HUES64 (cell line): Measurements from ENCODE around the gene MARS1.
A peak's percentile ranks its signal among the peaks of the same experiment; 100 is the strongest.

Experiments
- H3K27ac ChIP-seq: 2 replicates; pipeline ENCODE4 v1.7.0; 2013; ENCODE audit warnings: low read depth, low read length, inconsistent platforms
- H3K27me3 ChIP-seq: 2 replicates; pipeline ENCODE4 v1.6.1; 2013; ENCODE audit warnings: mild to moderate bottlenecking, low read length; ENCODE audit not compliant: insufficient read depth
- H3K36me3 ChIP-seq: 2 replicates; pipeline ENCODE4 v1.6.1; 2013; ENCODE audit warnings: mild to moderate bottlenecking, low read length; ENCODE audit not compliant: insufficient read depth
- H3K4me1 ChIP-seq: 2 replicates; pipeline ENCODE4 v1.6.1; 2013; ENCODE audit warnings: mild to moderate bottlenecking, low read length, moderate library complexity; ENCODE audit not compliant: insufficient read depth
- H3K4me3 ChIP-seq: 2 replicates; pipeline ENCODE4 v1.5.1; 2013; ENCODE audit warnings: mild to moderate bottlenecking, low read length, moderate library complexity
- H3K9ac ChIP-seq: 2 replicates; pipeline ENCODE4 v1.6.1; 2013; ENCODE audit warnings: mild to moderate bottlenecking, low read depth, low read length
- H3K9me3 ChIP-seq: 2 replicates; pipeline ENCODE4 v1.6.1; 2013; ENCODE audit warnings: low read depth, low read length; ENCODE audit not compliant: insufficient read depth
- WGBS: fragments of 150-250, 120-280 bp; methylation state at CpG from one replicate; pipeline ENCODE4 v1.1.7; 2013; ENCODE audit warnings: missing lambda C conversion rate; 5-methylcytosine and 5-hydroxymethylcytosine counted together

MARS1 gene

DNA sequence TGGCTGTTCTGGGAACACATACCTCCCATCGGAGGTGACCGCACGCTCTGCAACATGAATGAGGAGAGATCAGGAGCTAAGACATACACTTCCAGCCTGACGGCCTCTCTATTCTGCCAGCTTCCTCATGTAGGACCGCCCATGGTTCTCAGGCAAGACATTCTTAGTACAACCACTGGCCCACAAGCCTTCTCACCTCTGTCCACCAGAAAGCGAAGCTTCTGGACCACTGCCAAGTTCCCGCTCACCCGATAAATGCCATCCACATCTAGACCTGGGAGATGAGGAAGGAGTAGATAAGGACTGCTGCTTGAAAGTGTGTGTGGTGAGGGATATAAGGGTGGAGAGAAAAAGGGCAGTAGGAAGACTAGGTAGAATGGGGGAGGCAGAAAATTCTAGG lies 13.4 kb upstream of the MARS1 start:
- Histone ChIP-seq H3K36me3 (no peaks in the 10 kb centered on the region; the same call in 1 of the 2 replicates), H3K27me3 (peaks cover 63% of the 10 kb centered on the region), H3K9me3 (no peaks in the 10 kb centered on the region), H3K4me3 (no peak overlapping the region), H3K4me1 (peaks cover 5% of the 10 kb centered on the region), H3K9ac (no peak overlapping the region), H3K27ac (no peak overlapping the region)
- WGBS, result 95% methylated on average over 8 of the region's 8 CpGs

GRCh38 chr12:57474862-57475261 lies 13.0 kb upstream of the MARS1 start:
- Histone ChIP-seq H3K27ac (no peak overlapping the region), H3K36me3 (no peaks in the 10 kb centered on the region; the same call in 1 of the 2 replicates), H3K9me3 (no peaks in the 10 kb centered on the region), H3K4me3 (peak overlapping the region; percentile 49), H3K4me1 (peaks cover 5% of the 10 kb centered on the region), H3K9ac (no peak overlapping the region; the same call in 1 of the 2 replicates), H3K27me3 (peaks cover 67% of the 10 kb centered on the region)
- 65% methylated on average over 7 of the region's 7 CpGs for WGBS

DNA sequence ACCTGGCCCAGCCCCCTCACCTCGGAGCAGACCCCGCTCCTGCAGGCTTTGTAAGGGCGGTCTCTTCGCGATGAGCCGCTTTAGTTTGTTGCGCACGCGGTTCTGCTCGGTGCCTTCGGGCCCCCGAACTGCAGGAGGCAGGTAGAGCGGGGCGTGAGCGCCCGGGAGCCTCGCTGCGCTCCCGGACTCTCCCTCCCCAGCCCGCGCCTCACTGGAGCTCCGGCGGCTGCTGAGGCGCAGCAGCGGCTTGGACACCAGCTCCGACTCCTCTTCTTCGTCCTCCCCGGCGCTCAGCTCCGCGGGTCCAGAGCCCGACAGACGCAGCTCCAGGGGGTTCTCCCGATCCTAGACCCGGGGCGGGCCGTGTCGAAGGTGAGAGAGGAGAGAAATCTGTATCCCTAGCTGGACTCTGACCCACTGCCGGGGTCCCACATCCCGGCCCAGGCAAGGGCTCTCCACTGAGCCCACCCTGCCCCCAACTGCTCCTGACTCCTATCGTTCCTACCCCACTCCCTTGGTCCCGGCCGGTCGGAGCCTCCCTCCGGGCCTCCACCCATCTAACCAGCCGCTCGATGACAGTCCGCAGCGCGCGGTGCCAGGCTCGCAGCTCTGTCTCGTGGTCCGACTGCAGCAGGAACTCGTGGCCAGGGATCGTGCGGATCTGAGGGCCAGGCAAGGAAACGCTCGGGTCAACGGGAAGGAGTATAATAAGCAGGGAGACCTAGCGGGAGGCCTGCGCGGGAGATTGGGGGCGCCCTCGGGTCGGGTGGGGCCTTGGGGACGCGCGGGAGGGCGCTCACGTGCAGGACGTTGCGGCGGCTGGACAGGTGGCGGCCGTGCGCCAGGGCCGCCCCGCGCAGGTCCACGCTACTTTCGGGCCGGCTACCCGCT lies 12.4 kb upstream of the MARS1 start:
- WGBS, result 2% methylated on average over 84 of the region's 84 CpGs
- H3K27me3 ChIP-seq, result peaks cover 68% of the 10 kb centered on the region

GRCh38 chr12:57476162-57476992 lies 11.5 kb upstream of the MARS1 start:
- H3K27me3 ChIP-seq, result peaks cover 68% of the 10 kb centered on the region

More for the DNA sequence above, 12.4 kb upstream of the MARS1 start:
- Histone ChIP-seq H3K4me1 (peaks cover 5% of the 10 kb centered on the region), H3K9me3 (no peaks in the 10 kb centered on the region), H3K36me3 (no peaks in the 10 kb centered on the region), H3K27ac (no peak overlapping the region), H3K4me3 (peak overlapping the region; percentile 49), H3K9ac (peak overlapping the region; percentile 30; the same call in 1 of the 2 replicates)

GRCh38 chr12:57476993-57477709 lies 10.7 kb upstream of the MARS1 start:
- 87% methylated on average over 15 of the region's 15 CpGs for WGBS
- Histone ChIP-seq H3K36me3 (no peaks in the 10 kb centered on the region), H3K27me3 (peaks cover 65% of the 10 kb centered on the region), H3K9me3 (no peaks in the 10 kb centered on the region), H3K4me1 (peaks cover 5% of the 10 kb centered on the region), H3K27ac (no peak overlapping the region), H3K9ac (no peak overlapping the region), H3K4me3 (no peak overlapping the region)

More at GRCh38 chr12:57476162-57476992, 11.5 kb upstream of the MARS1 start:
- H3K4me1 ChIP-seq, result peaks cover 5% of the 10 kb centered on the region
- no peaks in the 10 kb centered on the region for H3K9me3 ChIP-seq
- peak overlapping the region; percentile 49 for H3K4me3 ChIP-seq
- no peak overlapping the region for H3K27ac ChIP-seq
- H3K9ac ChIP-seq, result no peak overlapping the region
- WGBS, result 47% methylated on average over 28 of the region's 29 CpGs
- no peaks in the 10 kb centered on the region for H3K36me3 ChIP-seq

- Histone ChIP-seq H3K27ac (no peak overlapping the region), H3K9ac (no peak overlapping the region), H3K9me3 (no peaks in the 10 kb centered on the region), H3K27me3 (peaks cover 56% of the 10 kb centered on the region), H3K4me1 (peaks cover 5% of the 10 kb centered on the region), H3K4me3 (no peak overlapping the region), H3K36me3 (no peaks in the 10 kb centered on the region)
- 80% methylated on average over 11 of the region's 12 CpGs for WGBS
Measured at GRCh38 chr12:57477710-57478681, 9.9 kb upstream of the MARS1 start.

GRCh38 chr12:57479043-57479375 lies 8.9 kb upstream of the MARS1 start:
- WGBS, result 94% methylated on average over 10 of the region's 10 CpGs
- no peak overlapping the region for H3K4me3 ChIP-seq
- peaks cover 48% of the 10 kb centered on the region for H3K27me3 ChIP-seq
- H3K36me3 ChIP-seq, result no peaks in the 10 kb centered on the region
- H3K9me3 ChIP-seq, result no peaks in the 10 kb centered on the region
- H3K4me1 ChIP-seq, result peaks cover 5% of the 10 kb centered on the region
- H3K9ac ChIP-seq, result no peak overlapping the region
- no peak overlapping the region for H3K27ac ChIP-seq

GRCh38 chr12:57479376-57480115 lies 8.3 kb upstream of the MARS1 start, which contains the start of gene ARHGAP9:
ARHGAP9 (minus strand) TSS chr12:57479866; CDS start chr12:57479406, 460 bp downstream.
- Histone ChIP-seq H3K4me1 (peaks cover 5% of the 10 kb centered on the region), H3K36me3 (no peaks in the 10 kb centered on the region), H3K27me3 (peaks cover 43% of the 10 kb centered on the region), H3K9me3 (no peaks in the 10 kb centered on the region), H3K27ac (no peak within 1 kb of the TSS), H3K4me3 (no peak within 1 kb of the TSS), H3K9ac (no peak within 1 kb of the TSS)
- 92% methylated on average over 6 of the region's 6 CpGs for WGBS

- 100% methylated on average over 1 of the region's 1 CpG for WGBS
- no peaks in the 10 kb centered on the region for H3K9me3 ChIP-seq
- no peak overlapping the region for H3K4me3 ChIP-seq
- no peak overlapping the region for H3K9ac ChIP-seq
- H3K36me3 ChIP-seq, result no peaks in the 10 kb centered on the region
- no peaks in the 10 kb centered on the region; the same call in 1 of the 2 replicates for H3K4me1 ChIP-seq
- no peak overlapping the region for H3K27ac ChIP-seq
- peaks cover 22% of the 10 kb centered on the region for H3K27me3 ChIP-seq
Measured at GRCh38 chr12:57481671-57482070, 6.2 kb upstream of the MARS1 start.
